ENCODE data around the gene WDR38.

Gene WDR38, protein sequence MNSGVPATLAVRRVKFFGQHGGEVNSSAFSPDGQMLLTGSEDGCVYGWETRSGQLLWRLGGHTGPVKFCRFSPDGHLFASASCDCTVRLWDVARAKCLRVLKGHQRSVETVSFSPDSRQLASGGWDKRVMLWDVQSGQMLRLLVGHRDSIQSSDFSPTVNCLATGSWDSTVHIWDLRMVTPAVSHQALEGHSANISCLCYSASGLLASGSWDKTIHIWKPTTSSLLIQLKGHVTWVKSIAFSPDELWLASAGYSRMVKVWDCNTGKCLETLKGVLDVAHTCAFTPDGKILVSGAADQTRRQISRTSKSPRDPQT

GRCh38 chr9:124852829-124853531 is at the start of gene WDR38:
Gene WDR38 (plus strand): TSS chr9:124853460. CDS start chr9:124853532, 72 bp downstream.
- DNase-seq: peak; percentile 77 to 81

GRCh38 chr9:124803911-124804310 is 49.3 kb upstream of the WDR38 start:
- DNase-seq: no peak

DNA sequence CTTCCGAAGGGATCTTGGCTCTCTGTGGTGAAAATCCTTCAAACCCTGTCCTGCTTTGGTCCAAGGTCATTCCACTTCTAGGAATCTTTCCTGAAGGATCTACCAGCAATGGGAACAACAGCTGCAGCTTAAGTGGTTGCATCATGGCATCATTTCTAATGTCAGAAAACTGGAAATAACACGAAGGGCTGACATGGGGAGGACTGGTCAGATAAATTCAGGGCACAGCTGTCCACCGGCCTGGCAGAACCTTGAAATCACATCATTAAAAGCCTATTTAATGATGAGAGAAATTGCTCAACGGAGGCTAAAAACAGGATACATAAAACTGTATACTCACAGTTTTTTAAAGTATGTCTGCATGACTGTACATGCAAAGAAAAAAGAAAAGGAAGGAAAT is 48.1 kb upstream of the WDR38 start:
- DNase-seq: no peak

GRCh38 chr9:124808246-124808956 is 44.9 kb upstream of the WDR38 start:
- DNase-seq: no peak

- DNase-seq: no peak
Observed at GRCh38 chr9:124809211-124809610, 44.0 kb upstream of the WDR38 start.

GRCh38 chr9:124809741-124810500 is 43.3 kb upstream of the WDR38 start:
- no peak for DNase-seq

- no peak for DNase-seq
Observed at GRCh38 chr9:124810663-124811355, 42.5 kb upstream of the WDR38 start.

DNA sequence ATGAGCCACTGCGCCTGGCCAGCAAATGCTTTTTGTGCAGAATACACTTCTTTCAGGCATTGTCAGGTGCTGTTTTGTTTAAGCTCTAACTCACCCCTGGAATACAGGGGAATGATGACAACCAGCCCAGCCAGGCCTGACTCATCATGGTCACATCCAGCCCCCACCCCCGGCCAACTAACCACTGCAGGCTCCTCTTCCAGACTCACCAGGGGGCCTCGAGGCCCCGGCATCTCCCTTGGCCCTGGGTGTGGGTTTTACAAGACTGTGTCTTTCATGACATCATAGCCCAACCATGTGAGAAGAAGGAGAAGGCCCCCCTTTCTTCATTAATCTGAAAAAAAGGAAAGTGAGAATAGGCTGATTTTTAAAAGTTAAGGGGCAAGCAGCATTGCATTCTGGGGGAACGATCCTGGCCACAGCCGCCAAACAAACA is 40.8 kb upstream of the WDR38 start:
- DNase-seq: peak in 1 of 2 donors; percentile 11

DNA sequence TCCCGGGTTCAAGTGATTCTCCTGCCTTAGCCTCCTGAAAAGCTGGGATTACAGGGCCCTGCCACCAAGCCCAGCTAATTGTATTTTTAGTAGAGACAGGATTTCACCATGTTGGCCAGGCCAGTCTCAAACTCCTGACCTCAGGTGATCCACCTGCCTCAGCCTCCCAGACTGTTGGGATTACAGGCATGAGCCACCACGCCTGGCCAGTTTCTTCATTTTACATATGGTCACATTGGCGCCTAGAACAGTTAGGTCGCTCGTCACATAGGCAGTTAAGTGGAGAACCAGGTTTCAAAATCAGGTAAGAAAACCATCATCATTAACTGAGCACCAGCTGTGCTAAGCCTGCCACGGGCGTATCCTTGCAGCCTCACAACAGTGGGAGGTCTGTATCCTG is 40.2 kb upstream of the WDR38 start:
- DNase-seq: no peak

GRCh38 chr9:124813501-124814163 is 39.6 kb upstream of the WDR38 start:
- DNase-seq: no peak

DNA sequence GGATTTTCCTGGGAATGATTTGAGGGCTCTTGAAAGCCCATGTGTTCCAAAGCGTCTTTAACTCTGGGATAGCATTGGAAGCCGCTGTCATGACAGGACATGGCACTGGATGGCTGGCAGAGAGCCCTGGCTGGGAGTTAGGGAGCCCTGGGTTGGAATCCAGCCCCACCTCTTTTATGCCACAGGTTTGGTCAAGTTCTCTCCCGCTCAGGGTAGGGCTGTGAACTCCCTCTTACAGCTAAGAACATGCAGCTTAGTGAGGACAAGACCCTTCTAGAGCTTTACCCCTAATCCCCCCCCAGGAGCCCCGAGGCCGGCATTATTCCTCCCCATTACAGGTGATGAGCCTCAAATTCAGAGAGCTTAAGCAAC is 39.1 kb upstream of the WDR38 start:
- no peak for DNase-seq

- DNase-seq: no peak
Observed at GRCh38 chr9:124815601-124816000, 37.7 kb upstream of the WDR38 start.

GRCh38 chr9:124818431-124819281 is 34.6 kb upstream of the WDR38 start:
- DNase-seq: no peak

- no peak for DNase-seq
Observed at GRCh38 chr9:124820698-124821623, 32.3 kb upstream of the WDR38 start.

GRCh38 chr9:124828489-124829333 is 24.5 kb upstream of the WDR38 start:
- no peak for DNase-seq

DNA sequence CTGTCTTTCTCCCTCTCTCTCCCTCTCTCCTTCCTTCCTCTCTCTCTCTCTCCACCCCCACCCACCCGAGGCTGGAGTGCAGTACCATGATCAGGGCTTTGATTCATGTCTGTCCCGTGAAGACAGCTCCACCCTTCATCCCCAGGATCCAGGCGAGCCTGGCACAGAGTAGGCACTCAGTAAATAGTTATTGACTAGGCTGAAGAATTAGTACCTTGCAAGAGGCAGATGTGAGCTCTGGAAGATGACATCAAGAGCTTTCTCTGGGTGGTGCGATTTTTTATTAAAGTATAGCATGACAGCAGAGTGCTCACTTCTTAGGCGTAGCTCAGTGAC is 24.0 kb upstream of the WDR38 start:
- no peak for DNase-seq

GRCh38 chr9:124830593-124830992 is 22.7 kb upstream of the WDR38 start:
- no peak for DNase-seq

DNA sequence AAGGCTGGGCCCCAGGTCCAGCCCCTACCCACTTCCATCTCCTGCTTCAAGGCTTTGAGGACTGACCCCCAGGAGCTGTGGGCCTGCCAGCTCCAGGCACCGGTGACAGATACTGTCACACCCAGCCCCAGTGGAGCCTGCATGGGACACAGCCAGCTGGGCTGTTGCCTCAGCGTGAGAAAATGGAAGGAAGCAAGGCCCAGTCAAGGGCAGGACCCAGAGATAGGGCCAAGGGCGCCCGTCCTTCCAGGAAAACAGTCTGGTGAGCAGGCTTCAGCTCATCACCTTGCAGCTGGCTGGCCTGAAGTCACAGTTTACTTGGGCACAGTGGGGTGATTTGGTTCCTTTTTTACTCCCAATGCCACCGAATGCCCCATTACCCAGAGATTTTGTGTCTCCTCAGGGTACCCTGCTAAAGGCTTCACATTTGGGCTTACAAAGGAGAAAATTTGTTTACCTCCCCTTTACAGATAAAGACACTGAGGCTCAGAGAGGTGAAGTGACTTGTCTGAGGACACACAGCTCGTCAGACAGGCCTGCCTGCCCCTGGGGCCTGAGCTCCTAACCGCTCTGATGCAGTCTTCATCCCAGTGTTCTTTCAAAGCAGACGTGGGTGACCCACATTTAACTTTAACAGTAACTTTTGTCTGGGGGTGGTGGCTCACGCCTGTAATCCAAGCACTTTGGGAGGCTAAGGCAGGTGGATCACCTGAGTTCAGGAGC is 21.5 kb upstream of the WDR38 start:
- DNase-seq: no peak
